HEK293 (cell line): ENCODE results near the gene PNCK.
"Not testable (repeated sequence)": the region's sequence is repeated elsewhere in the genome, so short reads cannot be mapped to it uniquely, and the experiment has no call there.

Source experiments
- CTCF ChIA-PET: fragments of 350-600 bp; formaldehyde crosslinking; extraction: SDS; loops from one replicate; lab custom pipeline; 2021; ENCODE audit warnings: antibody characterized with exemption; lab: Yijun Ruan, JAX
- POLR2A ChIA-PET: fragments of 300-600 bp; formaldehyde crosslinking; extraction: SDS; loops from one replicate; lab custom pipeline; 2020; ENCODE audit warnings: antibody characterized with exemption, inconsistent platforms; lab: Yijun Ruan, JAX
- H3K27ac ChIP-seq: fragments of 200-500 bp; sonication (Bioruptor generic); 2 replicates; pipeline ENCODE4 v1.5.1; 2014; ENCODE audit warnings: low read depth, low read length, control low read depth, inconsistent platforms; ENCODE audit errors: extremely low read depth
- H3K36me3 ChIP-seq, 2 experiments: fragments of 200-500 bp in 1 of 2; sonication (Bioruptor generic) in 1 of 2; 1 replicate in 1 of 2; 2 replicates in 1 of 2; pipeline ENCODE4 v1.5.1; 2014 to 2017; ENCODE audit warnings: inconsistent platforms in 2 of 2, low read length in 2 of 2; ENCODE audit not compliant: control insufficient read depth in 2 of 2, insufficient read depth in 1 of 2
- H3K4me1 ChIP-seq: fragments of 200-500 bp; sonication (Bioruptor generic); 2 replicates; pipeline ENCODE4 v1.5.1; 2014; ENCODE audit warnings: mild to moderate bottlenecking, low read length, inconsistent platforms; ENCODE audit not compliant: control insufficient read depth, insufficient read depth
- H3K4me3 ChIP-seq: 2 replicates; pipeline ENCODE4 v1.5.1; 2011; ENCODE audit warnings: low read depth, mild to moderate bottlenecking, control low read depth, low read length, moderate library complexity
- H3K9me3 ChIP-seq: fragments of 200-500 bp; sonication (Bioruptor generic); 2 replicates; pipeline ENCODE4 v1.5.1; 2014; ENCODE audit warnings: low read depth, low read length, inconsistent platforms; ENCODE audit not compliant: control insufficient read depth, insufficient read depth
- BCL11A ChIP-seq: fragments of 450-650 bp; formaldehyde crosslinking; IDR thresholded peaks from 2 replicates; pipeline ENCODE4 v1.5.1; 2016; ENCODE audit warnings: low read depth, missing biosample characterization, missing genetic modification characterization
- BCL11B ChIP-seq: fragments of 450-650 bp; formaldehyde crosslinking; IDR thresholded peaks from 2 replicates; pipeline ENCODE4 v1.5.1; 2016; ENCODE audit warnings: low read depth, missing biosample characterization, missing genetic modification characterization
- CTCF ChIP-seq: fragments of 450-650 bp; formaldehyde crosslinking; IDR thresholded peaks from 2 replicates; pipeline ENCODE4 v1.5.1; 2016; ENCODE audit warnings: missing biosample characterization, missing genetic modification characterization
- KLF16 ChIP-seq: fragments of 450-650 bp; formaldehyde crosslinking; IDR thresholded peaks from 2 replicates; pipeline ENCODE4 v1.5.1; 2017; ENCODE audit warnings: missing biosample characterization, missing genetic modification characterization
- PRDM4 ChIP-seq: fragments of 450-650 bp; formaldehyde crosslinking; IDR thresholded peaks from 2 replicates; pipeline ENCODE4 v1.5.1; 2017; ENCODE audit warnings: missing biosample characterization, missing genetic modification characterization
- TCF7L2 ChIP-seq: IDR thresholded peaks from 2 replicates; pipeline ENCODE4 v1.6.1; 2011; ENCODE audit warnings: low read depth, mild to moderate bottlenecking, inconsistent platforms, low read length, moderate library complexity, borderline replicate concordance
- YY2 ChIP-seq: fragments of 450-650 bp; formaldehyde crosslinking; IDR thresholded peaks from 2 replicates; pipeline ENCODE4 v1.5.1; 2016; ENCODE audit warnings: missing biosample characterization, missing genetic modification characterization
- ZBTB11 ChIP-seq: fragments of 450-650 bp; formaldehyde crosslinking; conservative IDR thresholded peaks from 2 replicates; pipeline ENCODE4 v1.5.1; 2016; ENCODE audit warnings: low read depth, missing biosample characterization, missing genetic modification characterization
- ZNF133 ChIP-seq: fragments of 450-650 bp; formaldehyde crosslinking; IDR thresholded peaks from 2 replicates; pipeline ENCODE4 v1.5.1; 2016; ENCODE audit warnings: missing biosample characterization, missing genetic modification characterization
- ZNF140 ChIP-seq: fragments of 450-650 bp; formaldehyde crosslinking; IDR thresholded peaks from 2 replicates; pipeline ENCODE4 v1.5.1; 2016; ENCODE audit warnings: missing biosample characterization, missing genetic modification characterization
- ZNF169 ChIP-seq: fragments of 450-650 bp; formaldehyde crosslinking; IDR thresholded peaks from 2 replicates; pipeline ENCODE4 v1.5.1; 2016; ENCODE audit warnings: missing biosample characterization, missing genetic modification characterization
- ZNF266 ChIP-seq: fragments of 450-650 bp; formaldehyde crosslinking; IDR thresholded peaks from 2 replicates; pipeline ENCODE4 v1.5.1; 2016; ENCODE audit warnings: missing biosample characterization, missing genetic modification characterization, low read depth
- ZNF660 ChIP-seq: fragments of 450-650 bp; IDR thresholded peaks from 2 replicates; pipeline ENCODE4 v1.5.1; 2018; ENCODE audit warnings: missing biosample characterization, mild to moderate bottlenecking, missing genetic modification characterization
- ZSCAN5A ChIP-seq: fragments of 450-650 bp; formaldehyde crosslinking; IDR thresholded peaks from 2 replicates; pipeline ENCODE4 v1.5.1; 2016; ENCODE audit warnings: missing biosample characterization, missing genetic modification characterization
- ZXDB ChIP-seq: fragments of 450-650 bp; formaldehyde crosslinking; IDR thresholded peaks from 2 replicates; pipeline ENCODE4 v1.5.1; 2016; ENCODE audit warnings: missing biosample characterization, missing genetic modification characterization

Gene PNCK

GRCh38 chrX:153705403-153706060, 31.9 kb upstream of the PNCK start:
- not testable (repeated sequence) for H3K9me3 ChIP-seq, H3K4me1 ChIP-seq, H3K27ac ChIP-seq
- 0 out of 2 replicates have a peak, but pooled peaks have one; percentile 11 for TF ChIP-seq CTCF (tag by site-specific recombination)
- TF ChIP-seq, all 188 proteins: peak for 1; not testable (repeated sequence) for 187
- POLR2A ChIA-PET, H3K4me3 ChIP-seq: not testable (repeated sequence)
- CTCF ChIA-PET = interaction anchor here (0.6 kb wide), 1 partner anchor 18 kb away, joined by 3 read pairs; no protein-coding TSS in a partner anchor
- peaks cover 0 to 84% of the 10 kb centered on the region in 2 experiments; a peak in 1 of 3 replicates for H3K36me3 ChIP-seq

- H3K9me3 ChIP-seq, H3K27ac ChIP-seq, H3K4me1 ChIP-seq, H3K4me3 ChIP-seq, POLR2A ChIA-PET: not testable (repeated sequence)
- CTCF ChIA-PET = interaction anchor here (0.6 to 1.2 kb wide), 2 partner anchors 37 to 247 kb away, joined by 3 read pairs; no protein-coding TSS in a partner anchor
- H3K36me3 ChIP-seq = peaks cover 0 to 81% of the 10 kb centered on the region in 2 experiments; a peak in 1 of 3 replicates
Observed at GRCh38 chrX:153704631-153705402, 31.2 kb upstream of the PNCK start.

GRCh38 chrX:153704021-153704526, 30.5 kb upstream of the PNCK start:
- CTCF ChIA-PET = interaction anchor here (0.6 to 1.2 kb wide), 2 partner anchors 36 to 248 kb away, joined by 3 read pairs; no protein-coding TSS in a partner anchor
- POLR2A ChIA-PET = no interaction called here
- Histone ChIP-seq H3K9me3 (no peaks in the 10 kb centered on the region), H3K4me1 (no peaks in the 10 kb centered on the region), H3K36me3 (peaks cover 0 to 79% of the 10 kb centered on the region in 2 experiments; a peak in 1 of 3 replicates), H3K4me3 (no peak overlapping the region), H3K27ac (no peak overlapping the region)
- TF ChIP-seq BCL11A (tag by site-specific recombination) (no peak), ZNF140 (tag by site-specific recombination) (no peak), BCL11B (tag by site-specific recombination) (no peak), KLF16 (no peak), PRDM4 (tag by site-specific recombination) (no peak), ZNF133 (no peak), TCF7L2 (no peak), YY2 (tag by site-specific recombination) (no peak), ZNF169 (no peak), ZSCAN5A (tag by site-specific recombination) (no peak), ZBTB11 (tag by site-specific recombination) (no peak), ZXDB (tag by site-specific recombination) (no peak), ZNF660 (no peak), ZNF266 (no peak)
